ENCODE measurements around the gene MAST3.

- TF ChIP-seq, protein P1, sequence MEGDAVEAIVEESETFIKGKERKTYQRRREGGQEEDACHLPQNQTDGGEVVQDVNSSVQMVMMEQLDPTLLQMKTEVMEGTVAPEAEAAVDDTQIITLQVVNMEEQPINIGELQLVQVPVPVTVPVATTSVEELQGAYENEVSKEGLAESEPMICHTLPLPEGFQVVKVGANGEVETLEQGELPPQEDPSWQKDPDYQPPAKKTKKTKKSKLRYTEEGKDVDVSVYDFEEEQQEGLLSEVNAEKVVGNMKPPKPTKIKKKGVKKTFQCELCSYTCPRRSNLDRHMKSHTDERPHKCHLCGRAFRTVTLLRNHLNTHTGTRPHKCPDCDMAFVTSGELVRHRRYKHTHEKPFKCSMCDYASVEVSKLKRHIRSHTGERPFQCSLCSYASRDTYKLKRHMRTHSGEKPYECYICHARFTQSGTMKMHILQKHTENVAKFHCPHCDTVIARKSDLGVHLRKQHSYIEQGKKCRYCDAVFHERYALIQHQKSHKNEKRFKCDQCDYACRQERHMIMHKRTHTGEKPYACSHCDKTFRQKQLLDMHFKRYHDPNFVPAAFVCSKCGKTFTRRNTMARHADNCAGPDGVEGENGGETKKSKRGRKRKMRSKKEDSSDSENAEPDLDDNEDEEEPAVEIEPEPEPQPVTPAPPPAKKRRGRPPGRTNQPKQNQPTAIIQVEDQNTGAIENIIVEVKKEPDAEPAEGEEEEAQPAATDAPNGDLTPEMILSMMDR (conservative IDR thresholded peaks at IDR 0.05): no peak
- no peak for TF ChIP-seq ZFX (IDR thresholded peaks at IDR 0.05)
These were observed 25.2 kb upstream of the MAST3 start for GRCh38 chr19:18072335-18072734.
